NOMO-1 (cell line): ENCODE results near the gene RABGAP1L.
"Not testable (repeated sequence)": the region's sequence is repeated elsewhere in the genome, so short reads cannot be mapped to it uniquely, and the experiment has no call there.

Source experiments
- DNase-seq, 2 experiments: peaks; one replicate each; lab custom pipeline; 2025; ENCODE audit not compliant: unreplicated experiment in 2 of 2; lab: John Stamatoyannopoulos, UW

RABGAP1L gene

GRCh38 chr1:174999936-175000696 is 840.8 kb downstream of the RABGAP1L start, which contains the start of gene CACYBP:
CACYBP (plus strand) TSS chr1:174999947; CDS start chr1:175000181, 234 bp downstream.
- peak; percentile 16 to 32 for DNase-seq

- no peak for DNase-seq
These were observed 841.4 kb downstream of the RABGAP1L start for GRCh38 chr1:175000697-175001187.

- DNase-seq = no peak
These were observed 843.7 kb downstream of the RABGAP1L start for GRCh38 chr1:175002910-175003517.

GRCh38 chr1:175003521-175003920 is 844.2 kb downstream of the RABGAP1L start:
- DNase-seq = no peak

- DNase-seq = no peak
These were observed 845.9 kb downstream of the RABGAP1L start for GRCh38 chr1:175005085-175005783.

GRCh38 chr1:175009532-175009931 is 850.2 kb downstream of the RABGAP1L start:
- DNase-seq = no peak

- no peak for DNase-seq
These were observed 854.1 kb downstream of the RABGAP1L start for GRCh38 chr1:175013445-175013844.

GRCh38 chr1:175015243-175015642 is 855.9 kb downstream of the RABGAP1L start:
- no peak for DNase-seq

GRCh38 chr1:175019524-175019923 is 860.2 kb downstream of the RABGAP1L start:
- no peak for DNase-seq

- peak; percentile 95 to 97 for DNase-seq
These were observed 864.0 kb downstream of the RABGAP1L start, which contains the start of gene MRPS14 for GRCh38 chr1:175023043-175023921. MRPS14 (minus strand) TSS chr1:175023425; CDS start chr1:175023408, 17 bp downstream.

- not testable (repeated sequence) for DNase-seq
These were observed 864.6 kb downstream of the RABGAP1L start for GRCh38 chr1:175023922-175024242.

- DNase-seq = no peak
These were observed 865.5 kb downstream of the RABGAP1L start for GRCh38 chr1:175024773-175025172.

GRCh38 chr1:175033953-175034352 is 874.6 kb downstream of the RABGAP1L start:
- no peak for DNase-seq

- DNase-seq = no peak
These were observed 875.5 kb downstream of the RABGAP1L start for GRCh38 chr1:175034775-175035174.

- DNase-seq = no peak
These were observed 876.5 kb downstream of the RABGAP1L start for GRCh38 chr1:175035865-175036264.

GRCh38 chr1:175036476-175036875 is 877.2 kb downstream of the RABGAP1L start:
- no peak for DNase-seq

GRCh38 chr1:175037416-175037815 is 878.1 kb downstream of the RABGAP1L start:
- DNase-seq = no peak

- DNase-seq = no peak
These were observed 881.1 kb downstream of the RABGAP1L start for GRCh38 chr1:175040324-175040879.

GRCh38 chr1:175042650-175043049 is 883.3 kb downstream of the RABGAP1L start:
- DNase-seq = no peak

GRCh38 chr1:175043824-175044223 is 884.5 kb downstream of the RABGAP1L start:
- DNase-seq = no peak
